IPS DF 4.7 (cell line): ENCODE data around the gene CEND1.
"Not testable (repeated sequence)": the region's sequence is repeated elsewhere in the genome, so short reads cannot be mapped to it uniquely, and the experiment has no call there.

Experiments used
- DNase-seq: peaks from one replicate; pipeline ENCODE4 v3.0.0-alpha.2; 2013; ENCODE audit warnings: low spot score; ENCODE audit errors: extremely low read depth

CEND1 gene

GRCh38 chr11:764322-765024, 25.4 kb downstream of the CEND1 start:
- no peak for DNase-seq

GRCh38 chr11:763549-764321, 26.2 kb downstream of the CEND1 start:
- no peak for DNase-seq

- DNase-seq: no peak
Measured at GRCh38 chr11:763073-763463, 26.8 kb downstream of the CEND1 start.

GRCh38 chr11:762421-763072, 27.3 kb downstream of the CEND1 start:
- DNase-seq: no peak

- no peak for DNase-seq
Measured at GRCh38 chr11:761526-762108, 28.3 kb downstream of the CEND1 start.

- no peak for DNase-seq
Measured at GRCh38 chr11:760236-760635, 29.7 kb downstream of the CEND1 start.

- no peak for DNase-seq
Measured at GRCh38 chr11:749731-750130, 40.2 kb downstream of the CEND1 start.

- no peak for DNase-seq
Measured at GRCh38 chr11:748007-748359, 41.9 kb downstream of the CEND1 start.

GRCh38 chr11:747158-748006, 42.5 kb downstream of the CEND1 start, which contains the start of gene TALDO1:
TALDO1 (plus strand) TSS chr11:747464; CDS start chr11:747482, 18 bp downstream.
- no peak for DNase-seq

- DNase-seq: no peak
Measured at GRCh38 chr11:746289-747157, 43.4 kb downstream of the CEND1 start.

GRCh38 chr11:745428-745827, 44.5 kb downstream of the CEND1 start:
- no peak for DNase-seq

- DNase-seq: no peak
Measured at GRCh38 chr11:742571-743201, 47.2 kb downstream of the CEND1 start.

GRCh38 chr11:742156-742546, 47.7 kb downstream of the CEND1 start:
- no peak for DNase-seq

GRCh38 chr11:737899-738298, 52.0 kb downstream of the CEND1 start:
- not testable (repeated sequence) for DNase-seq

GRCh38 chr11:737366-737765, 52.5 kb downstream of the CEND1 start:
- no peak for DNase-seq
